H1 (cell line): ENCODE measurements around the gene SCAMP3. TPM values are rescaled to one million over a fixed set of nuclear protein-coding genes. Genes with fewer than 3 reads are reported as not detected.

Source experiments
- ATF2 ChIP-seq: IDR thresholded peaks from 2 replicates; pipeline ENCODE4 v1.6.1; 2012; ENCODE audit warnings: low read length, inconsistent platforms
- CHD7 ChIP-seq: fragments of 300-600 bp; sonication (generic); IDR thresholded peaks from 2 replicates; pipeline ENCODE4 v1.7.1; 2012; ENCODE audit warnings: low read length, moderate library complexity, mild to moderate bottlenecking, inconsistent platforms; ENCODE audit not compliant: insufficient replicate concordance
- CREB1 ChIP-seq: IDR thresholded peaks from 2 replicates; pipeline ENCODE4 v1.6.1; 2012; ENCODE audit warnings: inconsistent platforms
- GABPA ChIP-seq: IDR thresholded peaks from 2 replicates; pipeline ENCODE4 v1.6.1; 2011; ENCODE audit warnings: mild to moderate bottlenecking, low read length, moderate library complexity, borderline replicate concordance; ENCODE audit not compliant: insufficient read depth
- SIN3A ChIP-seq, 2 experiments: IDR thresholded peaks in 1 of 2; conservative IDR thresholded peaks in 1 of 2; 2 replicates each; pipeline ENCODE4 v1.6.1; 2011 to 2012; ENCODE audit warnings: low read length in 2 of 2, improper control_type of control experiment in 1 of 2, low read depth in 1 of 2, mild to moderate bottlenecking in 1 of 2
- TBP ChIP-seq: IDR thresholded peaks from 2 replicates; pipeline ENCODE4 v1.6.1; 2011; ENCODE audit warnings: low read depth, low read length, improper control_type of control experiment
- TEAD4 ChIP-seq: IDR thresholded peaks from 2 replicates; pipeline ENCODE4 v1.6.1; 2012; ENCODE audit warnings: low read depth, low read length, inconsistent platforms, mixed read lengths
- polyA plus RNA-seq, 7 experiments: library from polyadenylated mRNA; depleted of rRNA in 3 of 7; stranded (reverse) in 5 of 7; unstranded in 2 of 7; fragments of >200 nt in 5 of 7; fragments of 200-250 nt in 2 of 7; gene quantifications; 1 replicate in 5 of 7; 2 replicates in 1 of 7; 4 replicates in 1 of 7; pipeline versions ENCODE4 v1.2.1 to v1.2.3, GENCODE V29; 2011 to 2013; ENCODE audit warnings: missing spikeins in 2 of 7, mixed read lengths in 2 of 7
- total RNA-seq: library from RNA; stranded (reverse); fragmentation: NEBNext Ultra II Directional; extraction: Animal tissue kit (Norgen Biotek cat#: 25700); gene quantifications from 2 replicates; pipeline ENCODE4 v1.2.1, GENCODE V29; 2021

The SCAMP3 gene
- total and polyA plus RNA-seq, 2 of the 8 experiments (the other 6 are each of a cell fraction or from before 2014, with no cell fraction given): 48.9 to 143 TPM

GRCh38 chr1:155267373-155267772 is 5.2 kb upstream of the SCAMP3 start (continued):
- TF ChIP-seq ATF2 (no peak), TEAD4 (no peak), CHD7 (no peak), CREB1 (no peak), SIN3A (conservative IDR thresholded peaks at IDR 0.05 in 1 of 2, IDR thresholded peaks at IDR 0.05 in 1 of 2; ENCODE audit: low read depth in 1 of 2, low read length in 2 of 2) (no peak), GABPA (no peak), TBP (no peak)
- TF ChIP-seq, all 59 proteins: peak for 0
